HCT116 (cell line): ENCODE measurements around the gene PCBP3. TPM values are rescaled to one million over a fixed set of nuclear protein-coding genes. Genes with fewer than 3 reads are reported as not detected.

ENCODE experiments used
- ATAC-seq: fragments of 200-7000 bp; cut with Tn5 transposase; 2 replicates; pipeline ENCODE4 v1.9.1; 2020; ENCODE audit warnings: mild to moderate bottlenecking, moderate library complexity
- BruUV-seq: library from RNA; stranded (reverse); fragments of 400-500 nt; replicated peaks from 2 replicates; lab custom pipeline; 2021; lab: Mats Ljungman, UMichigan
- CTCF ChIA-PET: fragments of 300-600 bp; sonication (Branson Sonifier 250); formaldehyde crosslinking; loops from one replicate; lab custom pipeline; 2021; ENCODE audit warnings: antibody characterized with exemption; lab: Charles Lee
- POLR2A ChIA-PET: fragments of 300-600, 350-600 bp; sonication (Branson Sonifier 250); formaldehyde crosslinking; loops from one replicate; lab custom pipeline; 2021; ENCODE audit warnings: antibody characterized with exemption; lab: Charles Lee
- RAD21 ChIA-PET, 2 experiments: fragments of 300-600 bp; sonication (Branson Sonifier 250); formaldehyde crosslinking; loops; one replicate each; lab custom pipeline; 2023; ENCODE audit warnings: low total read pairs in 2 of 2; ENCODE audit not compliant: uncharacterized antibody in 2 of 2, unreplicated experiment in 2 of 2, low non-redundant PET in 1 of 2; lab: Charles Lee
- DNase-seq: peaks from one replicate; pipeline ENCODE4 v3.0.0-alpha.2; 2010; ENCODE audit warnings: low read depth, low spot score
- H2AFZ ChIP-seq: fragments of 200-600 bp; shearing (Covaris generic), sonication (generic); 2 replicates; pipeline ENCODE4 v1.6.1; 2017; ENCODE audit warnings: low read depth, mixed run types, mixed read lengths, antibody characterized with exemption, low read length; ENCODE audit not compliant: poor library complexity, severe bottlenecking
- H3K27ac ChIP-seq: 2 replicates; pipeline ENCODE4 v1.5.1; 2012; ENCODE audit warnings: low read depth, low read length
- H3K27me3 ChIP-seq: fragments of 200-600 bp; sonication (generic); 2 replicates; pipeline ENCODE4 v1.6.1; 2016; ENCODE audit warnings: mixed run types, low read length, mixed read lengths; ENCODE audit not compliant: insufficient read depth
- H3K36me3 ChIP-seq, 2 experiments: fragments of 200-500 bp in 1 of 2; fragments of 200-600 bp in 1 of 2; sonication (Bioruptor generic) in 1 of 2; sonication (generic) in 1 of 2; 2 replicates each; pipeline versions ENCODE4 v1.5.1 to v1.6.1; 2014 to 2016; ENCODE audit warnings: low read length in 2 of 2, inconsistent platforms in 1 of 2, mixed read lengths in 1 of 2, mixed run types in 1 of 2; ENCODE audit not compliant: insufficient read depth in 2 of 2, control insufficient read depth in 1 of 2
- H3K4me1 ChIP-seq, 2 experiments: fragments of 200-600 bp in 1 of 2; sonication (generic) in 1 of 2; 2 replicates each; pipeline versions ENCODE4 v1.5.1 to v1.6.1; 2012 to 2017; ENCODE audit warnings: low read length in 2 of 2, inconsistent platforms in 1 of 2, mild to moderate bottlenecking in 1 of 2, mixed read lengths in 1 of 2, mixed run types in 1 of 2, moderate library complexity in 1 of 2; ENCODE audit not compliant: insufficient read depth in 2 of 2, control insufficient read depth in 1 of 2
- H3K4me2 ChIP-seq: fragments of 200-600 bp; sonication (generic); 2 replicates; pipeline ENCODE4 v1.6.1; 2017; ENCODE audit warnings: mixed run types, low read length, mixed read lengths
- H3K4me3 ChIP-seq, 2 experiments: fragments of 200-600 bp in 1 of 2; sonication (generic) in 1 of 2; replicated peaks in 1 of 2; 2 replicates each; pipeline ENCODE4 v1.5.1; 2011 to 2016; ENCODE audit warnings: low read length in 2 of 2, control low read depth in 1 of 2, low read depth in 1 of 2, mild to moderate bottlenecking in 1 of 2, mixed read lengths in 1 of 2, mixed run types in 1 of 2
- H3K79me2 ChIP-seq: fragments of 200-600 bp; sonication (generic); 2 replicates; pipeline ENCODE4 v1.6.1; 2017; ENCODE audit warnings: mild to moderate bottlenecking, mixed run types, low read length, moderate library complexity, mixed read lengths; ENCODE audit not compliant: insufficient read depth
- H3K9ac ChIP-seq: fragments of 200-600 bp; sonication (generic); 2 replicates; pipeline ENCODE4 v1.6.1; 2016; ENCODE audit warnings: low read length, mixed read lengths
- H3K9me2 ChIP-seq: fragments of 200-600 bp; sonication (generic), shearing (Covaris generic); 2 replicates; pipeline ENCODE4 v1.6.1; 2017; ENCODE audit warnings: mixed run types, mild to moderate bottlenecking, moderate library complexity; ENCODE audit not compliant: insufficient read depth
- H3K9me3 ChIP-seq, 2 experiments: fragments of 200-500 bp in 1 of 2; fragments of 200-600 bp in 1 of 2; sonication (Bioruptor generic) in 1 of 2; sonication (generic) in 1 of 2; 2 replicates each; pipeline ENCODE4 v1.6.1; 2014 to 2017; ENCODE audit warnings: low read length in 2 of 2, mixed read lengths in 2 of 2, inconsistent platforms in 1 of 2, low read depth in 1 of 2, mild to moderate bottlenecking in 1 of 2, mixed run types in 1 of 2, moderate library complexity in 1 of 2; ENCODE audit not compliant: control insufficient read depth in 1 of 2, insufficient read depth in 1 of 2
- H4K20me1 ChIP-seq: fragments of 200-600 bp; sonication (generic), shearing (Covaris generic); 2 replicates; pipeline ENCODE4 v1.6.1; 2017; ENCODE audit warnings: mixed run types, mild to moderate bottlenecking, moderate library complexity; ENCODE audit not compliant: insufficient read depth
- ATF3 ChIP-seq: IDR thresholded peaks from 2 replicates; pipeline ENCODE4 v1.6.1; 2012
- CBX3 ChIP-seq: IDR thresholded peaks from 2 replicates; pipeline ENCODE4 v1.6.1; 2012; ENCODE audit warnings: low read depth
- CEBPB ChIP-seq: IDR thresholded peaks from 2 replicates; pipeline ENCODE4 v1.6.1; 2012; ENCODE audit warnings: low read depth
- ELF1 ChIP-seq: IDR thresholded peaks from 2 replicates; pipeline ENCODE4 v1.6.1; 2012; ENCODE audit warnings: low read depth, borderline replicate concordance
- EZH2phosphoT487 ChIP-seq: fragments of 200-600 bp; IDR thresholded peaks from 2 replicates; pipeline ENCODE4 v1.6.1; 2018; ENCODE audit warnings: antibody characterized with exemption, borderline replicate concordance
- POLR2A ChIP-seq: IDR thresholded peaks from 2 replicates; pipeline ENCODE4 v1.7.0; 2011; ENCODE audit warnings: borderline replicate concordance; ENCODE audit not compliant: insufficient read depth, insufficient read length; ENCODE audit errors: extremely low read depth
- POLR2AphosphoS5 ChIP-seq: IDR thresholded peaks from 2 replicates; pipeline ENCODE4 v1.6.1; 2011; ENCODE audit warnings: mild to moderate bottlenecking, low read depth, low read length, moderate library complexity
- REST ChIP-seq: IDR thresholded peaks from 2 replicates; pipeline ENCODE4 v1.6.1; 2012; ENCODE audit warnings: low read depth
- SP1 ChIP-seq: IDR thresholded peaks from 2 replicates; pipeline ENCODE4 v1.6.1; 2012; ENCODE audit warnings: low read depth
- YY1 ChIP-seq: IDR thresholded peaks from 2 replicates; pipeline ENCODE4 v1.6.1; 2011; ENCODE audit warnings: low read length, low read depth, moderate library complexity, mild to moderate bottlenecking; ENCODE audit not compliant: insufficient replicate concordance; ENCODE audit errors: extremely low read depth
- ZBTB33 ChIP-seq: IDR thresholded peaks from 2 replicates; pipeline ENCODE4 v1.6.1; 2011; ENCODE audit warnings: mild to moderate bottlenecking, low read length, moderate library complexity; ENCODE audit not compliant: insufficient replicate concordance; ENCODE audit errors: extremely low read depth
- ZNF274 ChIP-seq: fragments of 200-500 bp; sonication (Bioruptor generic); IDR thresholded peaks from 2 replicates; pipeline ENCODE4 v1.6.1; 2014; ENCODE audit warnings: mild to moderate bottlenecking, low read depth, low read length, inconsistent platforms
- intact Hi-C: fragments of 100-400 bp; cut with micrococcal nuclease; formaldehyde crosslinking; loops from 2 replicates; pipeline ENCODE4 v1.10.0; 2022
- total RNA-seq: library from RNA; stranded (reverse); gene quantifications from one replicate; pipeline ENCODE4 v1.2.1, GENCODE V29; 2021; ENCODE audit not compliant: unreplicated experiment

The PCBP3 gene
- total RNA-seq, 1 experiment from 2014 or later = 3.1 TPM

- no peak for TF ChIP-seq REST
- no peak for TF ChIP-seq EZH2phosphoT487
- no peak for TF ChIP-seq SP1
- TF ChIP-seq CBX3 = no peak
- TF ChIP-seq CEBPB = no peak
- TF ChIP-seq, all 23 proteins: peak for 0
These were observed 191.3 kb downstream of the PCBP3 start (continued) for GRCh38 chr21:45834821-45835293.

- no peaks in the 10 kb centered on the region for H3K79me2 ChIP-seq
- no peaks in the 10 kb centered on the region for H3K36me3 ChIP-seq
- POLR2A ChIA-PET = no interaction called here
- H3K4me3 ChIP-seq = no peak overlapping the region
- H3K9me2 ChIP-seq = no peaks in the 10 kb centered on the region
- no TSS peak for BruUV-seq
- intact Hi-C loops = no loop called here
- H3K4me2 ChIP-seq = no peak overlapping the region
- RAD21 ChIA-PET = no interaction called here
- no peak for DNase-seq
- CTCF ChIA-PET = no interaction called here
- H3K9ac ChIP-seq = no peak overlapping the region
- no peaks in the 10 kb centered on the region for H4K20me1 ChIP-seq
- H3K9me3 ChIP-seq = peaks cover 0 to 1% of the 10 kb centered on the region in 2 experiments; a peak in 1 of 4 replicates
- no peaks in the 10 kb centered on the region; a peak in 1 of 4 replicates for H3K4me1 ChIP-seq
- no peak for ATAC-seq
- no peak overlapping the region for H3K27ac ChIP-seq
- H2AFZ ChIP-seq = no peak overlapping the region
- H3K27me3 ChIP-seq = no peaks in the 10 kb centered on the region
- TF ChIP-seq ATF3 (no peak), REST (no peak), POLR2A (no peak), ZBTB33 (no peak), CBX3 (no peak), EZH2phosphoT487 (no peak), POLR2AphosphoS5 (no peak), ELF1 (no peak), YY1 (no peak), ZNF274 (no peak)
These were observed 192.1 kb downstream of the PCBP3 start for GRCh38 chr21:45835301-45836267.
